H1 (cell line): ENCODE measurements around the gene CDKN2AIP. TPM values are rescaled to one million over a fixed set of nuclear protein-coding genes. Genes with fewer than 3 reads are reported as not detected.

Source experiments
- ASH2L ChIP-seq: fragments of 200-600, 300-600 bp; sonication (generic); IDR thresholded peaks from one replicate; pipeline ENCODE4 v1.7.1; 2017; ENCODE audit warnings: low read length
- CEBPB ChIP-seq: IDR thresholded peaks from 2 replicates; pipeline ENCODE4 v1.6.1; 2012; ENCODE audit warnings: low read depth, low read length
- SAP30 ChIP-seq: fragments of 300-600 bp; sonication (generic); IDR thresholded peaks from 2 replicates; pipeline ENCODE4 v1.7.1; 2012; ENCODE audit warnings: low read length, moderate library complexity, mild to moderate bottlenecking, inconsistent platforms; ENCODE audit not compliant: insufficient read depth, insufficient replicate concordance
- SIRT6 ChIP-seq: IDR thresholded peaks from one replicate; pipeline ENCODE4 v1.7.1; 2012; ENCODE audit warnings: low read length, inconsistent platforms
- polyA plus RNA-seq, 7 experiments: library from polyadenylated mRNA; depleted of rRNA in 3 of 7; stranded (reverse) in 5 of 7; unstranded in 2 of 7; fragments of >200 nt in 5 of 7; fragments of 200-250 nt in 2 of 7; gene quantifications; 1 replicate in 5 of 7; 2 replicates in 1 of 7; 4 replicates in 1 of 7; pipeline versions ENCODE4 v1.2.1 to v1.2.3, GENCODE V29; 2011 to 2013; ENCODE audit warnings: missing spikeins in 2 of 7, mixed read lengths in 2 of 7
- total RNA-seq: library from RNA; stranded (reverse); fragmentation: NEBNext Ultra II Directional; extraction: Animal tissue kit (Norgen Biotek cat#: 25700); gene quantifications from 2 replicates; pipeline ENCODE4 v1.2.1, GENCODE V29; 2021
- TF ChIP-seq, protein P1 (sequence below): IDR thresholded peaks from 2 replicates; pipeline ENCODE4 v1.6.1; 2012; ENCODE audit warnings: inconsistent platforms
- TF ChIP-seq, protein P2 (sequence below): IDR thresholded peaks from 2 replicates; pipeline ENCODE4 v1.6.1; 2011; ENCODE audit warnings: low read length, improper control_type of control experiment

CDKN2AIP gene
- total and polyA plus RNA-seq, 2 of the 8 experiments (the other 6 are each of a cell fraction or from before 2014, with no cell fraction given) = 6.0 to 14.0 TPM

DNA sequence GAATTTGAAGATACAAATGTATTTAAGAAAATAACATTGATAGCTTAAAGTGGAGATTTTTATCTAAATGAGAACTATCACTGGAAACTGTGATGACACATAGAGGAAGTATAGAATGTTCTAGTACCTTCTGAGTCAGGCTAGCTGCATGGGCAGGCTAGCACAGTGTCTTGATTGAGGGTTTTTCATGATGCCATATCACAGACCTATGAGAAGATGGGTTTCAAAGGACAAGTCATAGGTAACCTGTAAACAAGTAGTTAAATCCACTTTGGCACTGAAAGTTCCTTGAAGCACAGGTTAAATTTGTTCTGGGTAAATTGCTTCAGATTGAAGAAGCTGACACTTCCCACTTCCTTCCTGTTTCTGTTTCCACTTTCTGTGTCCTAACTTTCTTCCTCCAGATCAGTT, 48.2 kb upstream of the CDKN2AIP start (continued):
- TF ChIP-seq, protein P1, sequence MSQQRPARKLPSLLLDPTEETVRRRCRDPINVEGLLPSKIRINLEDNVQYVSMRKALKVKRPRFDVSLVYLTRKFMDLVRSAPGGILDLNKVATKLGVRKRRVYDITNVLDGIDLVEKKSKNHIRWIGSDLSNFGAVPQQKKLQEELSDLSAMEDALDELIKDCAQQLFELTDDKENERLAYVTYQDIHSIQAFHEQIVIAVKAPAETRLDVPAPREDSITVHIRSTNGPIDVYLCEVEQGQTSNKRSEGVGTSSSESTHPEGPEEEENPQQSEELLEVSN = no peak
- TF ChIP-seq ASH2L = no peak
- no peak for TF ChIP-seq CEBPB
- TF ChIP-seq, protein P2, sequence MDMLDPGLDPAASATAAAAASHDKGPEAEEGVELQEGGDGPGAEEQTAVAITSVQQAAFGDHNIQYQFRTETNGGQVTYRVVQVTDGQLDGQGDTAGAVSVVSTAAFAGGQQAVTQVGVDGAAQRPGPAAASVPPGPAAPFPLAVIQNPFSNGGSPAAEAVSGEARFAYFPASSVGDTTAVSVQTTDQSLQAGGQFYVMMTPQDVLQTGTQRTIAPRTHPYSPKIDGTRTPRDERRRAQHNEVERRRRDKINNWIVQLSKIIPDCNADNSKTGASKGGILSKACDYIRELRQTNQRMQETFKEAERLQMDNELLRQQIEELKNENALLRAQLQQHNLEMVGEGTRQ = no peak
- no peak for TF ChIP-seq SAP30
- no peak for TF ChIP-seq SIRT6
